GM06990 (cell line): ENCODE measurements around the gene ITIH5.

Source experiments
- DNase-seq: peaks from one replicate; pipeline ENCODE4 v3.0.0-alpha.2; 2011; ENCODE audit not compliant: insufficient read length; ENCODE audit errors: extremely low read depth
- H3K27me3 ChIP-seq: replicated peaks from 2 replicates; pipeline ENCODE4 v1.6.0; 2011; ENCODE audit warnings: low read length; ENCODE audit not compliant: control insufficient read depth, insufficient read depth
- H3K36me3 ChIP-seq: 2 replicates; pipeline ENCODE4 v1.5.1; 2011; ENCODE audit warnings: low read length; ENCODE audit not compliant: control insufficient read depth, insufficient read depth
- H3K4me3 ChIP-seq: replicated peaks from 2 replicates; pipeline ENCODE4 v1.5.1; 2011; ENCODE audit warnings: low read depth, mild to moderate bottlenecking, control low read depth, low read length
- TF ChIP-seq, protein P1 (sequence below): IDR thresholded peaks from 2 replicates; pipeline ENCODE4 v1.5.1; 2011; ENCODE audit warnings: low read length, control low read depth, mild to moderate bottlenecking, inconsistent platforms; ENCODE audit not compliant: insufficient read depth, poor library complexity, severe bottlenecking

Gene ITIH5

GRCh38 chr10:7642491-7643011, 24.2 kb downstream of the ITIH5 start:
- Histone ChIP-seq H3K4me3 (no peak overlapping the region), H3K36me3 (no peaks in the 10 kb centered on the region), H3K27me3 (no peaks in the 10 kb centered on the region; the same call in 1 of the 2 replicates)
- DNase-seq = no peak
- TF ChIP-seq, protein P1, sequence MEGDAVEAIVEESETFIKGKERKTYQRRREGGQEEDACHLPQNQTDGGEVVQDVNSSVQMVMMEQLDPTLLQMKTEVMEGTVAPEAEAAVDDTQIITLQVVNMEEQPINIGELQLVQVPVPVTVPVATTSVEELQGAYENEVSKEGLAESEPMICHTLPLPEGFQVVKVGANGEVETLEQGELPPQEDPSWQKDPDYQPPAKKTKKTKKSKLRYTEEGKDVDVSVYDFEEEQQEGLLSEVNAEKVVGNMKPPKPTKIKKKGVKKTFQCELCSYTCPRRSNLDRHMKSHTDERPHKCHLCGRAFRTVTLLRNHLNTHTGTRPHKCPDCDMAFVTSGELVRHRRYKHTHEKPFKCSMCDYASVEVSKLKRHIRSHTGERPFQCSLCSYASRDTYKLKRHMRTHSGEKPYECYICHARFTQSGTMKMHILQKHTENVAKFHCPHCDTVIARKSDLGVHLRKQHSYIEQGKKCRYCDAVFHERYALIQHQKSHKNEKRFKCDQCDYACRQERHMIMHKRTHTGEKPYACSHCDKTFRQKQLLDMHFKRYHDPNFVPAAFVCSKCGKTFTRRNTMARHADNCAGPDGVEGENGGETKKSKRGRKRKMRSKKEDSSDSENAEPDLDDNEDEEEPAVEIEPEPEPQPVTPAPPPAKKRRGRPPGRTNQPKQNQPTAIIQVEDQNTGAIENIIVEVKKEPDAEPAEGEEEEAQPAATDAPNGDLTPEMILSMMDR = no peak

DNA sequence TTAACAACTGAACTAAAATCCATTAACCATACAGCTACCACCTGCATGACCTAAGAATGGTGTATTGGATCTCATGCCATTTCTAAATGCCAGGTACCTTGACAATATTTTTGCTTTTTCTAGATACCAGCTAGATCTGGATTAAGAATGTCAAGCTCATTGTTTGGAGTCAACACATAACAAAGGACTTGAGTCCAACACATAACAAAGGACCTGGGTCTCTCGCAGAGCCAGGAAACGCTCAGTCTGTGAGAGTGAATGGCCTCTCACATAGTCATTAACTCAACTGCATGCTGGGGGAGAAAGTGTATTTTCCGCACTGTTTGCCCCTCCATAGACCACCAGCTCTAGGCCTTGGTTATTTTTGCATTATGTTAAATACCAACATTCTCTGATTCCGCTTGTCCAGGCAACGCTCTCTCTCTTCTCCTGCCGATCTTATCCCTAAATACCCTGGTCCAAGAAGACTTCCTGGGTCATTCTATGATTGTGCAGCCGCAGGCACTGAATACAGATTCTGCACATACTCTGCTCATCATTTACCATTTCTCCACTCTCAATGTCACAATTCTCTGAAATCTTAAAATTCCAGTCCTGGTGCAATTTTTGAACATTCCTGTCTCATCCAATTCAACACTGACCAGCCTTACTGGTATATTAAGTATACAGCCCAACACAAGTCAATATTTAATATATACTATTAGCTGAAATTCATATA, 31.2 kb downstream of the ITIH5 start:
- TF ChIP-seq, protein P1 = no peak
- Histone ChIP-seq H3K4me3 (no peak overlapping the region), H3K27me3 (no peaks in the 10 kb centered on the region), H3K36me3 (no peaks in the 10 kb centered on the region)
- DNase-seq = no peak

DNA sequence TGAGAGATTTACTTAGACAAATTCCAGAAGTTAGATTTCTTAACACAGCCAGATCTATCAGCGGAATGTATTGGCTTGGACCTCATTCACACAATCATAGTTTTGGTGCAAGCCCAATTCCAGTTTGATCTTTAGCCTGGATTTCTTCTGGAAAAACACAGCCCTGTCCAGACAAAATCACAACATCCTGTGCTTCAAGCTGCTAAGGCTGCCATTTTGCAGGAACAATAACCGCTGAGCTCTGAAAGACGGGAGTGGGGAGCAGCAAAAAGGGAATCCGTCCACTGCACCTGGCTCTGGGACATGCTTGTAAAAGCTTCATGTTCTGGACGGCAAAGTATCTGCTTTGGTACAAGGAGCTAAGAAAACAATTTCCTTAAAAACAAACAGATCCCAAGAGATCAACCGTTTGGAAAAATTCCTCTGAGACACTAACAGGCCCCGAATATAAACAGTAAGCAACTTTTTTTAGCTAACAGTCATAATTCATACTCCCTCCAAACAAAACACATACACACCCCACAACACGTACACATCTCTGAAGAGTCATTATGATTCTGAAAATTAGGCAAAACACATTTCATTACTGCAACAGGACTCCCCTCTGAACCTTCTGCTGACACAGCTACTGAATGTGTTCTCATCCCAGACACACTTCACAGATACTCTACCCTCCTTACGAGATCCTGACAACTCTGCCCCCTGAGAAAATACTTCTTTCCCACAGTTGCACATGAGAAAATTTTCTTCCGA, 32.4 kb downstream of the ITIH5 start:
- TF ChIP-seq, protein P1 = no peak
- Histone ChIP-seq H3K36me3 (no peaks in the 10 kb centered on the region), H3K4me3 (no peak overlapping the region), H3K27me3 (no peaks in the 10 kb centered on the region)
- no peak for DNase-seq

DNA sequence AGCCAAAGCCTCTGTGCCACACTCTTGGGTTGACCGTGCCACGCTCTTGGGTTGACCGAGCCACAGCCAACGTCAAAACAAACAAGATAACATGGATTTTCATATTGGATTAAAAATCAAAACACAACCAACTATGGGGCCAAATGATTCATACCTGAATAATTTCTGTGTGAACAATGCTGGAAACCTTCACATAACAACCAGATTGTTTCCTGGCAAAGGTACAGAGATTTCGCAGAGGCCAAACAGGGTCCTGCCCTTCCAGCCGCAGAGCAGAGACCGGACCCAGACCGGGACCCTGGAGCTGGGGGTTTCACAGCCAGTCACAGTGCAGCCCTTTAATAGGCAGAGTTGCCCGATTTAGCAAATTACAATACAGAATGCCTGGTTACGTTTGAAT, 40.5 kb downstream of the ITIH5 start:
- TF ChIP-seq, protein P1 = no peak
- no peak for DNase-seq
- Histone ChIP-seq H3K27me3 (no peaks in the 10 kb centered on the region), H3K36me3 (no peaks in the 10 kb centered on the region), H3K4me3 (no peak overlapping the region)

GRCh38 chr10:7625836-7626235, 40.9 kb downstream of the ITIH5 start:
- no peaks in the 10 kb centered on the region for H3K36me3 ChIP-seq
- TF ChIP-seq, protein P1 = no peak
- no peaks in the 10 kb centered on the region for H3K27me3 ChIP-seq
- no peak for DNase-seq
- no peak overlapping the region for H3K4me3 ChIP-seq
